Activated CD8-positive, alpha-beta memory T cell treated with anti-CD3 and anti-CD28 coated beads, Interleukin-2, amount 50 U/mL, for 4 hours (primary cell): ENCODE measurements around the gene ADARB1.

Source experiments
- DNase-seq: peaks from one replicate; pipeline ENCODE4 v3.0.0-alpha.2; 2020

Gene ADARB1

GRCh38 chr21:45241357-45241756 lies 167.0 kb downstream of the ADARB1 start:
- no peak for DNase-seq

DNA sequence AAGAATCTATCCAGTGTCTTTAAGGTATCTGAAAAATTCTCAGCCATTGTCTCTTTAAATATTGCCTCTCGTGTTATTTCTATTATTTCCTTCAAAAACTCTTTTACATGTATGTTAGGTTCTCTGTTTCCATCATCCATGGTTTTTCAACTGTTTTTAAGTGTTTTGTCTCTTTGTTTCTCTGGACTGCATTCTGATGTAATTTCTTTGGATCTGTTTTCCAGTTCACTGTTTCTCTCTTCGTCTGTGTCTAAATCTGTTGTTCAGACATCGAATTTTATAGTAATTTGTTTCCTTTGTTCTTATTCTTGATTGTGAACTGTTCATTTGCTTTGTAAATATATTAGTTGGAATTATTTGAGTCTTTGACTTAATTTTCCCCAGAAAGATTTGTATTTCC lies 169.2 kb downstream of the ADARB1 start:
- no peak for DNase-seq

GRCh38 chr21:45244799-45245340 lies 170.5 kb downstream of the ADARB1 start:
- DNase-seq: no peak

GRCh38 chr21:45246386-45247320 lies 172.3 kb downstream of the ADARB1 start:
- DNase-seq: no peak

DNA sequence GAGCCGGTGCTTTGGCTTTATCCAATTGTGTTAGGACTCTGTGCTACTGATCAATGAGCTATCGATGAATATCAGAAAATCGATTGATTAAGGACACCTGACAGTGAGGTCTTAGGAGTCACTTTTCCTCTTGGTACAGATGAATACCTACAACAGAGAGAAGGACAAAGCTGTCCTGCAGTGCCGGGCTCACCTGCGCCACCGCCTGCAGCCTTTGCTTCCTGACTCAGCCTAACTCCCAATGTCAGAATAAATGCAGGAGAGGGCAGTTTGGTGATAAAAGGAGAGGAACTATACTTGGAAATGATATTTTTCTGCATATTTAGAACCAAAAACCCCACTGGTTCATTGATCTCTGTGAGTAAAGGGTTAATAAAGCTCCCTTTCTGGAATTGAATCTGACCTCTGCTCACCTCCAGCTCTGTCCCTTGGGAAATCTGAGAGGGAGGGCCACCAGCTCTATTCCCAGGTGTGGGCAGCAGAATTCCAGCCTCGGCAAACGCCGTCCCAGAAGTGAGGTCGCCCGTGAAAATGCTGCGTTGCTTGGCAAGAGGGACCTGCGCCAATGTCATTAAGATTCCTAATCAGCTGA lies 174.0 kb downstream of the ADARB1 start:
- no peak for DNase-seq

DNA sequence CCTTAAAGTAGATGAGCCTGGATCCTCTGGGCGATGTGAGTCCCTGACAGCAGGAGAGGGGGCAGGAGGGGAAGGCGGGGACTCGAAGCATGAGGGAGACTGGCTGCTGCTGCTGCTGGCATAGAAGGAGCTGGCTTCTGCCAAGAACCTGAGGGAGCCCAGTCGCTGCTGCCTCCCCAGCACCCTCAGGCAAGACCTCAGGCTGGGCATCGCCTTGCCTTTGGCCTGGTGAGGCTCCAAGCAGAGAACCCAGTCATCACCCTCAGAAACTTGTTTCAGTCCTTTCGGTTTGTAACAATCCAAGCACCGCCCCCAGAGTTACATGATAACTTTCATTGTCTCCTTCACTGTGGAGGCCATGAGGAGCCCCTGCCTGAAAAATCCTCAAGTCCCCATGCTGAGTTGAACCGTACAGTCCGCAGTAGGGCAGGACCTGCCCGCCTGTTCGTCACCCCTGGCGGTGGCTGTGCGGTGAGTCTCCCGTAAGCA lies 174.6 kb downstream of the ADARB1 start:
- no peak for DNase-seq

DNA sequence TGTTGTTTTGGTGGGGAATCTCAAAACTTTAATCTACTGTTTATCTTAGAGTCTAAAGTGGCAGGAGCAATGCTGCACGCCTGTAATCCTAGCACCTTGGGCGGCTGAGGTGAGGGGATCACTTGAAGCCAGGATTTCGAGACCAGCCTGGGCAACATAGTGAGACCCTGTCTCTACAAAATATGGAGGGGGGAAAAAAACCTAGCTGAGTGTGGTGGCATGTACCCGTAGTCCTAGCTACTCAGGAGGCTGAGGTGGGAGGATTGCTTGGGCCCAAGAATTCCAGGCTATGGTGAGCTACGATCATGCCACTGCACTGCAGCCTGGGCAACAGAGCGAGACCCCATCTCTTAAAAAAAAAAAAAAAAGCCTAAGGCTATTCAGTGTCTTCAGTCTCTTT lies 175.2 kb downstream of the ADARB1 start:
- DNase-seq: no peak

GRCh38 chr21:45250272-45250671 lies 175.9 kb downstream of the ADARB1 start:
- no peak for DNase-seq

GRCh38 chr21:45250914-45251634 lies 176.7 kb downstream of the ADARB1 start:
- no peak for DNase-seq

- no peak for DNase-seq
These were observed 177.5 kb downstream of the ADARB1 start for GRCh38 chr21:45251635-45252447.

GRCh38 chr21:45252448-45252925 lies 178.1 kb downstream of the ADARB1 start:
- no peak for DNase-seq

- no peak for DNase-seq
These were observed 178.8 kb downstream of the ADARB1 start for GRCh38 chr21:45253180-45253579.

DNA sequence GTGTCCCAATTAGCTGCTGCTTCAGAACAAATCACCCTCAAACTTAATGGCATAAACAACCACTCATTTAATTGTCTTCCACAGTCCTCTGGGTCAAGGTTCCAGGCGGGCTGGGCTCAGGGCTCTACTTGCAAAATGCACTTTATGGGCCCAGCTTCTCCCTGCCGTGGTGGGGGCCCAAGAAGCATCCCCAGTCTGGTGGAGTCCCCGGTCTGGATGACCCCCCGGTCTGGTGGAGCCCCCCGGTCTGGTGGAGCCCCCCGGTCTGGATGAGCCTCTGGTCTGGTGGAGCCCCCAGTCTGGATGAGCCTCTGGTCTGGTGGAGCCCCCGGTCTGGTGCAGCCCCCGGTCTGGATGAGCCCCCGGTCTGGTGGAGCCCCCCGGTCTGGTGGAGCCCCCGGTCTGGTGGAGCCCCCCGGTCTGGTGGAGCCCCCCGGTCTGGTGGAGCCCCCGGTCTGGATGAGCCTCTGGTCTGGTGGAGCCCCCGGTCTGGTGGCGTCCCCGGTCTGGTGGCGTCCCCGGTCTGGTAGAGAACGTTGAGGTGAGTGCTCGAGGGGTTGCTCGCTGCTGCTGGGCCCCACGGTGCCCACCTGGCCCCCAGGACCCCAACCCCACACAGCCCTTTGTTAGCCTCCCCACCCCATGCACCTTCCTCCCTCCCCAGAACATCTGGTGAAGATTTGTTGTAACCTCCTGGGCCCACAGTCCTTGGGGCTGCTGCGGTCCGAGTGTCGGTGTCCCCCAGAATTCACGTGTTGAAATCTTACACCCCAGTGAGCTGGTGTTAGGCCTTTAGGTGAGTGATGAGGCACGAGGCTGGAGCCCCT lies 179.5 kb downstream of the ADARB1 start:
- no peak for DNase-seq

DNA sequence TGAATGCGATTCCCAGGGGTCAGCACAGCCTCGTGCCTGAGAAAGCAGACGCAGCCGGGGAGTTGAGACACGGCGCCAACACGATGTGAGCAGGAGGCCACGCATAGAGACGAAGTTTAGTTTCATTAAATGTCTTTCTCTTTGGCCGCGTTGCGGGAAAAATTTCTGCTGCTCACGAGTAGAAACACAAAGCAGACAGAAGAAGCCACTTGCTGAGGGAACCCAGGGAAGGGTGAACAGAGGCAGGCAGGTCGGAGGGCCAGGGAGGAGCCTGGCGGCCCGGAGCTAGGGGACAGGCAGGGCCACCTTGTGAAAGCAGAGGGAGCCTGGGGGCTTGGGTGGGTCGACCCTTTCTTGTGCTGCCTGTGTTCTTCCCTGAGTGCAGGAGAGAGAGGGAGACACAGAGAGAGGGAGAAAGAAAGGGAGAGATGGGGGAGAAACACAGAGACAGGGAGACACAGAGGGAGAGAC lies 180.1 kb downstream of the ADARB1 start:
- no peak for DNase-seq

- no peak for DNase-seq
These were observed 181.1 kb downstream of the ADARB1 start for GRCh38 chr21:45255381-45256020.

DNA sequence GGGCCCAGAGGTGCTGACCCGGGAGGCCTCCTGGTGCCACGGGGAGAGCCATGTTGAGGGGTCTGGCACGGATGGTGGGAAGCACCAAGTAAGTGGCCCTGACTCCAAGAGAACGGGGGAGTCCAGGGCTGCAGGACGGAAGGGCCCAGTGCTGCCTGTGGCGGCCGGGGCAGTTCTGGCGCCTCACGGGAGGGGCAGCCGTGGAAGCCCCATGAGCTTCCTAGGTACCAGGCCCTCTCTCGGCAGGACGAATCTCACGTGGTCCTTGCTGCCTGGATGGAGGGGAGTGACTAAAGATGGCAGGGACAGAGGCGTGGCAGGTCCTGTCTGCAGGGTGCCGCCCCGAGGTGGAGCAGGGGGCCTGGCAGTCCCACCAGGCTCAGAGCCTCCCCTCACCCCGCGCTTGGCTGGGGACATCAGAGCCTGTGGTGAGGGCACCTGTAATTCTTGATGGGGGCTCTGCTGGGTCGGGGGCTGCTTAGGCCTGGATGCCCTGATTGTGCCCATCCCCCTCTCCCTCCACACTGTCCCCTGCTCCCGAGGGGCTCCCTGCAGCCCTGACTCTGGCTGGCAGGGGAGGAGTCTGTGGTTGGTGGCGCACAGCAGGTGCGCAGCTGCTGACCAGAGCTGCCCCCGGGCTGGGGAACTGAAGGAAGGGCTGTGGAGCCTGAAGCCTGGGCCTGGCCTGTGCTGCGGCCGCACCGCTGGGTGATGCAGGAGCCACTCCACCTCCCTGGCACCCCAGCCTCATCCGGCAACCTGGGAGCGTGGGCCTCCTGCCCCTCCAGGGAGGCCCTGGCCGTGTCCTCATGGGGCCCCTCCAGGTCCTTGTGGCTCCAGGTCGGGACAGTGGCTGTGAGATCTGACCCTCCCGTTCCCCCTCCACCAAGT lies 181.9 kb downstream of the ADARB1 start:
- DNase-seq: no peak

GRCh38 chr21:45256912-45257672 lies 182.7 kb downstream of the ADARB1 start:
- no peak for DNase-seq

GRCh38 chr21:45257673-45258341 lies 183.4 kb downstream of the ADARB1 start:
- DNase-seq: no peak
